Stimulated activated CD4-positive, alpha-beta T cell treated with anti-CD3 and anti-CD28 coated beads, Interleukin-4, amount 100 ng/mL, for 1 hour (primary cell): ENCODE results near the gene PTGIS.
"Not testable (repeated sequence)": the region's sequence is repeated elsewhere in the genome, so short reads cannot be mapped to it uniquely, and the experiment has no call there.

ENCODE experiments used
- DNase-seq: peaks from one replicate; pipeline ENCODE4 v3.0.0-alpha.2; 2020

Gene PTGIS

DNA sequence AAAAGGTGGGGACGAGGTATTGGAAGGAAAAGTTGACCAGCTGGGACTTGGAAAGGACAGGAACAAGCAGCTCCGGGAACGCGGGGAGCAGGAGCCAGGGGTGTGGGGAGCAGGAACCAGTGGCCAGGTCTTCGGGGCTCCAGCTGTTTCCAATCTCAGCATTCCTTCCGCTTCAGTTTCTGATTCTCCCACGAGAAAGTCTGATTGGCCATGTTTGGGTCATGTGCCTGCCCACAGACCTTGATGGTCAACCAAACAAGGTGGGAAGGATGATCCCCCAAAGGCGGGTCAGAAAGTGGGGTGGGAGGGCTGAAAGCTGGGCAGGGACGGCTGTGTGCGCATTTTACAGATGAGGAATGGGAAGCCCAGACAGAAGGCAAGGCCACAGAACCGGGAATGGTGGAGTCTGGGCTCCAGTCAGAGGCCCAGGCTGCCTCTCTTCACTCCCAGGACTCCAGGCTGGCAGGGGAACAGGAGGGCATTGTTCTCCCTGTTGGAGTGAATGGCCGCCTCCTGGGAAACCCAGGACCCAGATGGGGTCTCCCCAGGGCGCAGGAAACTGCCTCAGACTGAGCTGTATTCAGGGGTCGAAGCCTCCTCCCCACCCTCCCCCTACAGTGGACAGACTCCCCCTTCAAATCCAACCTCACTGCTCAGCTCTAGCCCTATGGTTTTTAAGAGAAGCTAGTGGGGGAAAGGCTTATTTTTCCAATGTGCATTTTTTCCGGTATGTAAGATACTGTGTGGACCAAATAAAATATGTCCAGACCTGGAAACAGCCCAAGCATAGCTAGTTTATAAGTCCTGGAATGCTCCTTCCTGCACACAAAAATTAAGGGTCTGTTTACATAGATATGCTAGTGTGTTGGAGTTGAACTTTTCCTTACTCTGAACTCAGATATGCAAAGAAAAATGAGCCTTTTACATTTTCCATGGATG, 12.2 kb upstream of the PTGIS start:
- DNase-seq: no peak

DNA sequence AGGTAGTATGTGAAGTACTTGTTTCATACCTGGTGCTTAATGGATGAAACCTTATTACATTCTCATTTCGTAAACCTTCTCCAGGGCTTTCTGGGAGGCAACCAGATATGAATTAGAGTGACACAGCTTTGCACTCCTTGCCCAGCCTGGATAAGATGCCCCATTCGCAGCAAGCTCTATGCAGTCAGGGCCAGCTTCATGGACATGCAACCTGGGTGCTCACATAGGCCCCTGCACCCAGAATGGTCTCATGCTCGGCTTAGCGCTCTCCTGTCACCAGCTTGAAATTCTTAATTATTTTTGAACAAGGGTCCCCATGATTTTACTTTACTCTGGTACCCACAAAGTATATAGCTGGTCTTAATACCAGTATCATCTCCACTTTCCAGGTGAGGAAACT, 11.3 kb upstream of the PTGIS start:
- no peak for DNase-seq

DNA sequence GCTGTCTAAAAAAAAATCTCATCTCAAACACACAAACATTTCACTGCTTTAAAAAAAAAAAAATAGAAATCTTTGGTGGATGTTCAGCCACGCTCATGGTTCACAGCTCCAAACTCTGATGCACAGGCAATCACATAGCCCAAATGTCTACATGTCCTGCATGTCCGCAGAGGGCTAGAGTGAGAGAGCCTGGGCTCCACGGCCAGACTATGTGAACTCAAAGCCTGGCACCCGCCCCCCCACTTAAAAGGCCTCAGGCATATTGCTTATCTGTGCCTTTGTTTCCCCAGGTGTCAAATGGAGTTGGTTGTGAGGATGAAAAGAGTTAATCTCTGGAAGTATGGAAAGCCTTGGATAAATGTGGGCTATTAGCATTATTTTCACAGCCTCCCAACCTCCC, 10.5 kb upstream of the PTGIS start:
- no peak for DNase-seq

DNA sequence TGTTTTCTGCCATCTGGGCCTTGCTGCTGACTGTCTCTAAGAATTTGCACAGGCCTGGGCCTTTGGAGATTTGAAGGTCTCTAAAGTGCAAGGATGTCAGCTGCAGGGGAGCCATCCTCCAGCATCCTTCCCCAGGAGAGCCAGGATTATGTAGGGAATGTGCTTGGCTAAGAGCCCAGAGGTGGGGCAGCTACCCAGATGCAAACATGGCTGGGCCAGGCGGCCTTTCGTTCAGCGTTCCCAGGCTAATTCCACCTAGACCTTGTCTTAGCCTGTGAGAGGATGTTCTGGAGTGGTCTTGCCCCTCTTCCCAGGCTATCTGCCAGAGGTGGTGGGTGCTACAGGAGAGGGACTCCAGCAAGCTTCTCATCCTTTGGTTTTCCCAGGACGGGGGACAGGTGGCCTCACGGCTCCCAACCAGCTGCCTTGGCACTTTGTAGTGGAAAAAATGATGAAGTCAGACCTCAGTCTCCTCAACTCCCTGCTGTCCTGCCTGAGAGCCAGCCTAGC, 7.7 kb upstream of the PTGIS start:
- DNase-seq: no peak

DNA sequence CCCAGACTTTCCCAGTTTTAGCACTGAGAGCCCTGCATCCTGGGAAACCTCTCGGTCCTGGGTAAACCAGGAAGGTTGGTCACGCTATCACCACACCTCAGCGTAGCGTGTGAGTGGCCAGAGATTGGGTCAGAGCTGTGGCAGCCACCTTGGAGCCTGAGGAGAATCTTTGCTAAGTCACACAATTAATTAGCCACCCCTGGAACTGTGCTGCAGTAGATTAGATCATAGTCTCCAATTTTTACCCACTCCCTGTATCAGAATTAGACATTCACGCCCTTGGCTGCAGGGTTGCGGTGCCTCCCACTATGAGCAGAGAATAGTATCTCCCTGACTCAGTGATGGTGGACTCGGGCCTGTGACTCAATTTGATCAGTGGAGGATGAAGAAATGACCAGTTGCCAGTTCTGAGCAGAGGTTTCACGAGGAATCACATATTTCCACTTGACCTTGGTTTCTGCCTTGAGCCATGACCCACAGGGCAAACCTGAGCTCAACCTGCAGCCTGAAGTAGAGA, 6.0 kb upstream of the PTGIS start:
- DNase-seq: no peak

DNA sequence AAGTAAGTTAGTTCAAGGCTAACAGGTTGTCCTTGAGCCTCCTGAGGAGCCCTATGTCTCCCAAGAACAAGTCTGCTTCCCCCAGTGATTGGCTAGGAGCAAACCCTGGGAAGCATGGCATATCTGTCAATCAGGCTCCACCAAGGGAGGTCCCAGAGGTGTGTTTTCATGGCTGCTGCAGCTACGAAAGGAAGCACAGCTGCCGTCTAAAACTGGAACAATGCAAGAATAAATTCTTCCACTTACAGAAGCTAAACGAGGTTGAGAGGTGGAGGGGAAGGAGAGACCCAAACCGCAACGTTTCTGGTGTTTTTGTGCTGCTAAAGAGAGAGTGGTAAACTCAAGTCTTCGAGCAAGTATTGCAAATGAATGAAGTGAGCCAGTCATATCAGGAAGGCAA, 4.9 kb upstream of the PTGIS start:
- DNase-seq: no peak

DNA sequence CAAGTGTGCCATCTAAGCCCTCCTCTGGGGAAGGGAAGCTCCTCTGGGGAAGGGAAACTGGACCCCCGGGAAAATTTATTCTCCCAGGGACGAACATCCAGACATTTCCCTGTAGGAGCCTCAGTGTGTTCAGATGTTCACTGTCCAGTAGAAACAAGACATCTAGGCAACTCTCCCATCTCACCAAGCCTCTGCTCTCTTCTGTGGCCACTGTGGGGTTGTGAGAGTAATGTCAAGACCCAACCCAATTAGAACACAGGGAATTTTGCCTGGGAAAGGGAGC, 3.6 kb upstream of the PTGIS start:
- DNase-seq: no peak

DNA sequence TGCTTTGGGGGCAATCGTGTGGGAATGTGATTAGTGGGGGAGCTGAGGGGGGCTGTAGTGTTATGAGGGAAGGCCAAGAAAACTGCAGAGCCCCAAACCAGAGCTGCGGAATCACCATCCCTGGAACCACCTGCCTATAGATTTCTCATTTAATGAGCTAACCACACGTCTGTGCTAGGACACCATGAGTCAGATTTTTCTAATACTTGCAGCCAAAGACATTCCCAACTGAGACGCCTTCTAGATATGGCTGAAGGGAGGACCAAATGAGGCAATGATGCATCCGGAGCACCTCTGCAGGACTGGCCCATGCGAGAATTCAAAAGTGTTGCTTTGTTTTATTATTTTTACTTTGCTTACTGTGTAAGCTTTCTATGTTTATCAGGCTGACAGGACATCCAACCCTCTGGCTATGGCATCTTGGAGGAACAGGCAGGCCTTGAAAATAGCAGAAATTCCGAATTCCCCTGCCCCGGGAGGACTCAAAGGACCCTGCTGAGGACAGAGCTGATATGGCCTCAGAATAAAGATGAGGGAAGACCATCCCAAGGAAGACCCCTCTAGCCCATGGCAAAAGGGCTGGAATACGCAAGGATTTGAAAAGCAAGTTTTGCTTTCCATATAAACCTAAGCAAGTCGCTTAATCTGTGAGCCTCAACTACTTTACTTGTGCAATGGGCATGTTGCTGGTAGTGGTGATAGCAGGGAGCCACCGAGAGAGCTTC, 3.1 kb upstream of the PTGIS start:
- no peak for DNase-seq

DNA sequence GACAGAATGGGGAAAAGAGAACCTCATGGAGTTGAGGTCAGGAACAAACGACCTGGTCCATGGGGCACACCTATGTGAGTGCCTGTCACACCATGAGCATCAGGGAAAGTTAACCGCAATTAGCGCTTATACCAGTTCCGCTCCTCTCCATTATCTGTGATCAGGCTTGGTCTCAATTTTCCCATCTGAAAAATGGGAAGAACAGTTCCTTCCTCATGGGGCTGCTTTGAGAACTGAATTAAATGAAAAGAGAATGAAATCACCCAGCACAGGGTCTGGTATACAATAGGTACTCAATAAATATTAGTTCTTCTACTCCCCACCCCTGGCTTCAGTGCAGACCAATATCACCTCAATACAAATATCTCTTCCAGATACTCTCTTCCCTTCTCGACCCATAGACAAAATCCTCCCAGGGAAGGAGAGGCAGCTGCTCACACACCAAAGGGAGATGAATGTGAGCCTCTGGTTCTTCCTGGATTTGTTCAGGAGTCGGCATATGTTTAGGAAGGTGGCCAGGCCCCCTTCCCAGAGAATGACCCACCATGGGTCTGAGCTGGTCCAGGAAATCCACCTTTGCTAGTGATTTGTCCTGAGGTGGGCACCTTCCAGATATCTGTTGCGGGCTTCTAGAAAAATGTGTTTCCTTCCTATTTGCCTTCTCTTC, 2.4 kb upstream of the PTGIS start:
- DNase-seq: no peak

DNA sequence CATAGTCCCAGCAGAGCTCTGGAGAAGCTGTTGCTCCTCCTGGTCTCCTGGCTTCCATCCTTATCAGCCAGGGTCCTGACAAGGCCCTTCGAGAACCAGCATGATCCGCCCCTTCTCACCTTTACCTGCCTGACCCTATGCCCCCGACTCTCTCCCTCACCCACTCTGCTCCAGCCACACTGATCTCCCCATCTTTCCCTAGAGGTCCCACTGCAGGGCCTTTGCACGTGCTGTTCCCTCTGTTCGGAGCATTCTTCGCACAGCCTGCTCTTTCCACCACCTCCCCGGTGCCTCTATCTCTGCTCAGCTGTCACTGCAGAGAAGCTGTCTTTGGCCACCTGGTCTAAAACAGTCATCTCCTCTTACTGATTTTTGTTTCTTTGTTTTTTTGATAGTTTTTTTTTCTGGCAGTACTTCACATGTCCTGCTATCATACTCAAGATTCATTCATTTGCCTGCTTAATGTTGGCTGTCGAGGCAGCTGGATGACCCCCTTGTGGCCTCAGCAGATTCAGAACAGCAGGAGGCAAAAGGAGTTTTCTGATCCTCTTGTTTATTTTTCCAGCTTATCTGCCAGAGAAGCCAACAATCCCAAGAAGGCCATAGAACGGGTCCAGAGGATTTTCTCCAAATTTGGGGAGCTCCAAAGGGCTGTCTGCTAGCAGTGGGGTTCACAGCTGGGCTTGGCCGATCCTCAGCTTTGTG, 1.6 kb upstream of the PTGIS start:
- no peak for DNase-seq

DNA sequence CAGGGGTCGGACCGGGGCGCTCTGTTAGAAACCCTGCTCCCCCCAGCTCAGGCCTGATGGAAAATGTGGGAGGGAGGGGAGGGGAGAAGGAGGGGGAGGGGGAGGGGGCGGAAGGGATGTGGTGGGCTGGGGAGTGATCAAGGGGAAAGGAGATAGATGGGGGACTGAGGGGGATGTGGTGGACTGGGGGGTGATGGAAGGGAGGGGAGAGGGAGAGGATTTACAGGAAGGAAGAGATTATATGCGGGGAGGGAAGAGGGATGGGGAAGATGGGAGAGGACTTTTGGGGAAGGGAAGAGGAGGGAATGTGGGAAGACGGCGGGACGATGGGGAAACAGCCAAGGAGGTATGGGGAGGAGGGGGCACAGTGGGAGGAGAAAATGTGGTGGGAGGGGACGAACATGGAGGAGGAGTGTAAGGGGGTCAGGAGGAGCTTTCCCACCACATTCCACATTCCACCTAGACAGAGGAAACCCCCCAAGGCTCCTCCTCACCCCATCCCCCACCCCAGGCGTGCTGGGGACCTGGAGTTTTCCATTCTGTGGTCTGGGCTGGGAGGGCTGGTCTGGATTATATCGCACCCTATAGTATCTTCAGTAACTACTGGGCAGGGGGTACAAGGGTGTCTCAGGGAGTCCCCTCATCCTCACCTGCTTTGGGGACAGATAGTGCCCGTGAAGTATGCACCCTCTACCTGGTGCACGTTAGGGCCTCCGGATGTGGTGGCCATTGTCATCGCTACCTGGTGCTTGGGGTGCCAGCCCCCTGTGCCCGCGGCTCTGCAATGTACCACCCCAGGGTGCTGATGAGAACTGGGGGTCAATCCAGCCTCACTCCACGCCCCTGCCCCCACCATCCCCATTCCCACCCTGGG, 578 bp upstream of the PTGIS start:
- DNase-seq: no peak

DNA sequence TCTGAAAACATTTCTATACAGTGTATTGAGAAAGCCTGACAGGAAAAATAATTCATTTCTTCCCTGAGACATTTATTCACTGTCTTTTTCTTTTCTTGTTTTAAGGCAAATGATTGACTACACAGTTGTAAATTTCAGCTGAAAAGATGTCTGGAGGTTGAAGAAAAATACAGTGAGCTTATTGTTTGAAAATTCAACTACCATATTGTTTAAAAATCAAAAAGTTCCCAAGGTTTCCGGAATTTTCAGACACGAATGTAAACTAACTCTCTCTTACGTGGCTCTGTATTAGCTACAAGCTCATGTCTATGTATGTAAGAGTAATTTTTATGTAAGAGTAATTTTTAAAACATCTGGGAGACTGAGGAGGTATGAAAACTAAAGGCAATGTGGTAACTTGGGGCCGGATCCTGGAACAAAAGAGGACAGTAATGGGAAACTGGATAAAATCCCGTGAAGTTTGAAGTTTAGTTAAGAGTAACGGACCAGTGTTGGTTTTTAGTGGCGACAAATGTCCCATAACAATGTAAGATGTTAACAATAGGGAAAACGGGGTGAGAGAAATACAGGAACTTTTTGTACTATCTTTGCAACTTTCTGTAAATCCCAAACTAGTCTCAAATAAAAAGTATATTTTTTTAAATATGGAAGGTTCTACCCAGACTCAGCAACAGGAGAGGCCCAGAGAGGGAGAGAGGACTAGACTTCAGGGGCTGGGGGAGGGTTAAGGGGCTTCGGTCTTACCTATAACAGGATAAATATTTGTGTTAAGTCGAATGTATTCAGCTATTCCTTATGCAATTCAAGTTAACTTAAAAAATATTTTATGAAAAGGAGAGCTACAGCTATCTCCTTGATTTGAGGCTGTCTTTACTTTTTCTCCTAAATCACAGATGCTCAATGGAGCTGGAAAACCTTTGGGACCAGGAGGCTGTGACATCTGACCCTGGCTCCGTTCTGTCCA, 1.3 kb downstream of the PTGIS start:
- DNase-seq: no peak

DNA sequence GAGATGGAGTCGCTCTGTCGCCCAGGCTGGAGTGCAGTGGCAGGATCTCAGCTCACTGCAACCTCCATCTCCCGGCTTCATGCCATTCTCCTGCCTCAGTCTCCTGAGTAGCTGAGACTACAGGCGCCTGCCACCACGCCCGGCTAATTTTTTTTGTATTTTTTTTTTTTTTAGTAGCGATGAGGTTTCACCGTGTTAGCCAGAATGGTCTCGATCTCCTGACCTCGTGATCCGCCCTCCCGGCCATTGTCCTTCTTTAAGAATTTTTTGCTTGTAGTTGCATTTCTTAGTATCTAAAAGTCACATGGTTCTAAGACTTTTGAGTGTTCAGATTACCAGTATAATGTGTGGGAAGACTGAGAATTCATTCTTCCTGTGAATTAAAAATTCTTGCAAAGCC, 2.9 kb downstream of the PTGIS start:
- not testable (repeated sequence) for DNase-seq

DNA sequence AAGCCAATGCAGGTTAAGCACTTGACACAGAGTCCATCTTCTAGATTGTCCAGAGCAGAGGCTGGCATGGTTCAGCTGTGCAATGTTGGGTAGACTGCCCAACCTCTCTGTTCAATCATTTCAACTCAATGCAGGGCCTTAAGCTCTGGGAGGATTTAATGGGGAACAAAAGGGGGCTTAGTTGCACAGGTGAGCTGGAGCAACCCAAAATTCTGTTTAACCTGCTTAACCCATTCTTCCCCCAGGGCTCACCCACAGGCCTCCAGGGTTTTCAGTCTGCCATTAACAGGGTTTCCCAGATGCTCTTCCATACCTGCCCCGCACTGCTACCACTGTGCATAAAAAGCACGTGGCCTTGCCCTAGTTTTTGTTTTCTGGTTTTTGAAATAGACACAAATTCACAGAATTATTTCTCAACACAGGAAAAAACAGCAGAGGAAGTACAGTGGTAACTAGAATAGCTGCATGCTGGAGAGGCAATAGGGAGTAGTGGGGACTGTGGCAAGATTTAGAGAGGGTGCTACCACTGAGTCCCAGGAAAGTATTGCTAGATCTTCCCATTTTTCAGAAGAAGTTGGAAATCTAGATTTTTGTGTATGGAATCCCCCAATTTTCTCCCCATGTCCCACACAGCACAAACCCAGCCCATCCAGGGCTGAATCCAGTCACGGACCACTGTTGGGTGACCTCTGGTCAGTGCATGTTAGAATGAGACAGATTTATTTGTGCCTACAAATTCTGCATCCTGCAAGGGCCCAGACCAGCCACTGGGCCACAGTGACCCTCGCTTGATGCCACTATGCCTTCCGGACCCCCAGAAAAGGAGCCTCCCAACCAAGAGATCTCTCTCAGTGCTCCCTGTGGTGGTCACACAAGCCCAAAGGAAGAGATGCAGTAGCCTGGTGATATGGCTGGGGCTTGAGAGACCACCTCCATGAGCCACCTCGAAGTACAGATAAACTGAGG, 4.6 kb downstream of the PTGIS start:
- no peak for DNase-seq

DNA sequence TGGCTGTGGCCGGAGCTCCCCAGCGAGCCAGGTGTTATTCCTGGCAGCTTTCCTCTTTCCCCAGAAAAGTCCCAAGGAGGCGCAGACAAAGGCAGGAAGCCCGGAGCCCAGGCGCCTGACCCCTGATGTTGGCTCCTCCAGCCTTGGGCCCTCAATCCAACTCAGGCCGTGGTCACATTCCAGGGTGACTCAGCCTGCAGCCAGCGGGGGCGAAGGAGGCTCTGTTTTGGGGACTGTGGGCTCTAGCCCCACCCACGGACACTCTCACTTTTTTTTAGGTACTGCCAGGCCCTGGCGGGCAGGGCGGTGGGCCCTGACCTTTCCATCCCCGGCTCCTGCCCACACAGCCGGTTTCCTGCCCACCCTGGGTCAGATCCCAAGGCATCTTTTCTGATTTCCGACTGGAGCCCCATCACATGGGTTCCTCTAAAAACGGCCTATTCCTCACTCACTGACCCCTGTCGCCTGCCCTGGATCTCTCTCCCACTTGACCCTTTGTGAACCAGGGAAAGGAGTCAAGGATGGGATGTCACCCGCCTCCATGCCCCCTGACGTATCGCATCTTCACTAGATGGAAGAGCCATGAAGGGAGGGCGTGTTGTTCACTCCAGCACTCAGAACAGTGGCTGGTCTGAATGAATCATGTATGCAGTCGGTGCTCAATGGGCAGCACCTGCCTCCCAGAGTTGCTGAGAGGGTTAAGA, 5.5 kb downstream of the PTGIS start:
- no peak for DNase-seq

DNA sequence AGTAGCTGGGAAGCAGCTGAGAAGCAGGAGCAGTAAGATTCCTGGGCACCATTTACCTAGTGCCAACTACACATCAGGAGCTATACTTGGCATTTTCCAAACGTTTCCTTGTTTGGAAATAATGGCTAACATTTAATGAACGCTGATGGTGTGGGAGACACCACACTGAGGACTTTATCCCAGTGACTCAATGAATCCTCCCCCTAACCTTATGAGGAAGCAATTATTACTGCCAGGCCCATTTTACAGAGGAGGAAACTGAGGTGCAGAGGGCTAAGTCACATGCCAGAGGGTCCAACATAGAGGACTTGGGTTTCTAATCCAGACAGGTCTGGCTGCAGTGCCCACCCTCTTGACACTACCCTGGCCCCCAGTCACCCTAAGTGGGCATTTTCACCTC, 6.1 kb downstream of the PTGIS start:
- no peak for DNase-seq

DNA sequence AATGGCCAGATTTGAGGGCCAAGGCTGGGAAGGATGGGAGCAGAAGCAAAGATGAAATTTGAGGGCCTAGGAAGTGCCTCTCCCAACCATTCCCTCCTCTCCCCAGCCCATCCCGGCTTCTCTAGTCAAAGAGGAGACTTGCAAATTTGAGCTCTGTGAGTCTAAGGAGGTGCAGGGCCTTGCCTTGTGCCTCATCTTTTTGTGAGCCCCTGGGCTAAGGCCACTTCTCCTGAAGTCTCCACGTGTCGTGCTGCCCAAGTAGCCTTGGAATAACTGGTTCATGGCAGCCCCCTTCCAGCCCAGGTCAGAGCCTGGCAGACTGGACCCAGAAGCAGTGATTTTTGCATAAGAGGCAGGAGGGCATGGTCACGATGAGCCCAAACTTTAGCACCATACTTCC, 6.7 kb downstream of the PTGIS start:
- no peak for DNase-seq

DNA sequence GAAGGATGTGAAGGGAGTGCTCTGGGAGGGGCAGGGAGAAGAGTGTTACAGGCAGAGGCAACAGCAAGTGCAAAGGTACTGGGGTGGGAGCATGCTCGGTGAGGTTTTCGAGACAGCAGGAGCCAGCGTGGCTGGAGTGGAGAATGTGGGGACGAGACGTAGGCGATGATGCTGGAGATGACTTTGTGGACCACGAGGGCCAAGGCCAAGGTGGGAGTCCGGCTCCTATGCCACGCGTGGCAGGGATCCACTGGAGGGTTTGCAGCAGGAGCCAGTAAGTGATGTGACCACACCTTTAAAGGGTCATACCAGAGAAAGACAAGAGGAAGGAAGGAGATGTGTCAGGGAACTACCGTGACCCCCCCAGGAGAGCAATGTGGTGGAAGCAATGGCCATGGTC, 7.3 kb downstream of the PTGIS start:
- DNase-seq: no peak

DNA sequence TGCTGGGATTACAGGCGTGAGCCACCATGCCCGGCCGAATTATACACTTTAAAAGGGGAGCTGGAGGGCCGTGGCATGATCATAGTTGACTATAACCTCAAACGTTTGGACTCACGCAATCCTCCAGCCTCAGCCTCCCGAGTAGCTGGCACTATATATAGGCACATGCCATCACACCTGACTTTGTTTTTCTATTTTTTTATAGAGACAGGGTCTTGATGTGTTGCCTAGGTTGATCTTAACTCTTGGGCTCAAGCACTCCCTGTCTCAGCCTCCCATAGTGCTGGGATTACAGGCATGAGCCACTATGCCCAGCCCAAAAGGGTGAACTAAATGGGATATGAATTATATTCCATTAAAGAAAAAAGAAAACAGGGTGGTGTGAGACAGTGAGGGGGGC, 7.8 kb downstream of the PTGIS start:
- DNase-seq: no peak
